ENCODE measurements around the gene SYNJ2BP.

Gene SYNJ2BP

DNA sequence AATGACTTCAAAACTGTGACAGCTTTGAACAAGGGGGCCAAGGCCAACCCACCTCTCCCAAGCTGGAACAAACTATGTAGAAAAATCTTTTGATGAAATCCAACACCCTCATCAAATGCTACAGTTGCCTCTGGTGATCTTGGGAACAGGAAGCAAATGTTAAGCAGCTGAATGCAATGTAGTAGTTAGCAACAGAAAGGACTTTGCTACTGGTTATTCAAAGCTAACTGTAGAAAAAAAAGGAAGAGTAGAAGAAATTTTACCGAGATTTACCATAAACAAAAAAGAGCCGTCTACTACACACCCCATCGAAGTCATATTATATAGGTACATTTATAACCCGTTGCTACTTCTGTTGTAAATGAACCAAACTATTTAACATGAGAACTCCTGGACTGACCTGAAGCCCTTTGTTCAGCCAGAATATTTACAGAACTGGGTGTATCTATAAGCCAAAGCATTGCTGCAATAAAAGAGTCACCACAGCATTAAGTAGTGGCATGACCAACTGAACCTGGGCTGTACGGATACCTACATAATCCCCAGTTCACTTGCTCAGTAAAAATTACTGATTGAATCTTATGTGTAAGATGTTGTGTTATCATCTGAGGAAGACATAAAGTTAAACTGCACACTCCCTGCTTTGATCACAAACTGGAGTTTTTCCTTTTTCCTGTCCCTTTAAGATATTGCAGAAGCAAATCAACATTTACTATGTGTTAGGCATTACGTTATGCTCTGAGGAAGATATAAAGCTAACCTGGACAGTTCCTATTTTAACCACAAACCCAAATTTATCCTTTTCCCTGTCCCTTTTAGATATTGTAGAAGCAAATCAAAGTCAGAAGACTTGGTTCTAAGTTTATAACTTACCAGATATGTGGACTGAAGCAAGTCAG lies 25.1 kb downstream of the SYNJ2BP start:
- no peak for FAIRE-seq

DNA sequence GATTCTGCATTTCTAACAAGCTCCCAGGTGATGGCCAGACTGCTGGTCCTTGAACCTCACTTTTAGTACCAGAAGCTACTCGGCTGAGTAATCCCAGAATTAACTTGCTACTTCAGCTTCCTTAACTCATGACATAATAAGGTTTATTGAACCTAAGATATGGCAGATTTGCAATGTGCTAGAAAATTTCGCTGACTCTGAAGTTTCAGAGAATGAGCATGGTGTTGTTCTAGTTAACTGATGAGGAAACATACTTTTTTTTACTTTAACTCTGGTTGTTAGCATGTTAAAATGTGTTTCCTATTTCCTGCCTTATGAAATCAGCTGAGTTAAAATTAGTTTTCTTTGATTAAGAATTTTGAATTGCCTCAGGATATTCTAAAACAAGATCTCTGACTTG lies 34.4 kb downstream of the SYNJ2BP start:
- FAIRE-seq = no peak

DNA sequence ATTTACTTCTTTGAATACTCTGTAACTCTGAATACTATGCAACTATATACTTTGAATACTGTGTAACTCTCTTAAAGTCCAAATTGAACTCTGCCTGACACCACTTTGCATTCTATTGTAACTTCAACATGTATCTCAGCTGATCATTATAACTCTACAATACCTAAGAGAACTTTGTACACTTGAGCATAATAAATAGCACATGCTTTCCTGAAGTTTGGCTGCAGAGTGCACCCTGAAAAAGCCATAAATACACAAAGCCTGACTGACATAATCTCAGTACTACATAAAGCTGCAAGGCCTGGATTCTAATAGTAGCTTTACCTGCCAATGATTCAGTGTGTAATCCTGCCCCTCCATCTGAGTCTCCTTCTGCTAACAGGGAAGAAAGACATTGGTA lies 36.1 kb downstream of the SYNJ2BP start:
- no peak for FAIRE-seq

DNA sequence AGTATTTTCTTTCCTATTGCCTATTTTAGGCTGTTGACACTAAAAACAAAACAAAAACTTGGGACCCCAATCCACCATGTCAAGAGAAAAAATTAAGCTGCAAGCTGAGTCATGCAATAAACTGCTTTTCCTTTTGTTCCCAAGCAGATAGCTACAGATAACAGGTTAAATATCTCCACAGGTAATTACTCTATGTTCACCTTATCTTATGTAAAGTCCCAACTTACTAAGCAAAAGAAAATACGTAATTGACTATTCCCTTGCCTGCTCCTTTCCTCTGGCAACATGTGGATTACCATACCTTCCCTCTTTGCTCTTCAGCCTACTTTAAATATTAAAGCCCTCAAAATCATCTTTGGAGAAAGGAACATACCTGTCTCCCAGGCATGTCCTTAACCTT lies 38.2 kb downstream of the SYNJ2BP start:
- no peak for FAIRE-seq

Data from G401.6 (cell line).